ENCODE results near the gene SLC9A9.

The SLC9A9 gene

GRCh38 chr3:143333367-143333766, 514.9 kb downstream of the SLC9A9 start:
- peaks cover 6% of the 10 kb centered on the region for H3K9me3 ChIP-seq (ENCODE audit: low read length)
- no peaks in the 10 kb centered on the region for H3K27me3 ChIP-seq (ENCODE audit: control insufficient read depth in 1 of 2, insufficient read depth in 2 of 2, low read length in 2 of 2)
- H3K27ac ChIP-seq (ENCODE audit: low read depth, low read length) = no peak overlapping the region
- no peaks in the 10 kb centered on the region for H3K36me3 ChIP-seq (ENCODE audit: insufficient read depth, low read length)
- H3K4me1 ChIP-seq (ENCODE audit: insufficient read depth, low read length) = no peaks in the 10 kb centered on the region
- H3K9ac ChIP-seq (ENCODE audit: low read length) = no peak overlapping the region
- no peak overlapping the region for H3K4me3 ChIP-seq (ENCODE audit: low read depth in 1 of 2, low read length in 2 of 2)

GRCh38 chr3:143332026-143332425, 516.2 kb downstream of the SLC9A9 start:
- H3K36me3 ChIP-seq (ENCODE audit: insufficient read depth, low read length) = no peaks in the 10 kb centered on the region
- no peaks in the 10 kb centered on the region for H3K4me1 ChIP-seq (ENCODE audit: insufficient read depth, low read length)
- no peak overlapping the region for H3K27ac ChIP-seq (ENCODE audit: low read depth, low read length)
- no peaks in the 10 kb centered on the region for H3K27me3 ChIP-seq (ENCODE audit: control insufficient read depth in 1 of 2, insufficient read depth in 2 of 2, low read length in 2 of 2)
- peaks cover 6% of the 10 kb centered on the region for H3K9me3 ChIP-seq (ENCODE audit: low read length)
- H3K4me3 ChIP-seq (ENCODE audit: low read depth in 1 of 2, low read length in 2 of 2) = no peak overlapping the region
- H3K9ac ChIP-seq (ENCODE audit: low read length) = no peak overlapping the region

GRCh38 chr3:143331350-143331749, 516.9 kb downstream of the SLC9A9 start:
- peaks cover 6% of the 10 kb centered on the region for H3K9me3 ChIP-seq (ENCODE audit: low read length)
- H3K36me3 ChIP-seq (ENCODE audit: insufficient read depth, low read length) = no peaks in the 10 kb centered on the region
- no peaks in the 10 kb centered on the region for H3K4me1 ChIP-seq (ENCODE audit: insufficient read depth, low read length)
- no peak overlapping the region for H3K27ac ChIP-seq (ENCODE audit: low read depth, low read length)
- H3K4me3 ChIP-seq (ENCODE audit: low read depth in 1 of 2, low read length in 2 of 2) = no peak overlapping the region
- H3K27me3 ChIP-seq (ENCODE audit: control insufficient read depth in 1 of 2, insufficient read depth in 2 of 2, low read length in 2 of 2) = no peaks in the 10 kb centered on the region
- H3K9ac ChIP-seq (ENCODE audit: low read length) = no peak overlapping the region

- peaks cover under 1% of the 10 kb centered on the region for H3K9me3 ChIP-seq (ENCODE audit: low read length)
- no peaks in the 10 kb centered on the region for H3K27me3 ChIP-seq (ENCODE audit: control insufficient read depth in 1 of 2, insufficient read depth in 2 of 2, low read length in 2 of 2)
- H3K36me3 ChIP-seq (ENCODE audit: insufficient read depth, low read length) = no peaks in the 10 kb centered on the region
- H3K4me1 ChIP-seq (ENCODE audit: insufficient read depth, low read length) = no peaks in the 10 kb centered on the region
- no peak overlapping the region for H3K4me3 ChIP-seq (ENCODE audit: low read depth in 1 of 2, low read length in 2 of 2)
- H3K9ac ChIP-seq (ENCODE audit: low read length) = no peak overlapping the region
- no peak overlapping the region for H3K27ac ChIP-seq (ENCODE audit: low read depth, low read length)
Observed at GRCh38 chr3:143330296-143330868, 517.9 kb downstream of the SLC9A9 start.

- no peaks in the 10 kb centered on the region for H3K27me3 ChIP-seq (ENCODE audit: control insufficient read depth in 1 of 2, insufficient read depth in 2 of 2, low read length in 2 of 2)
- no peak overlapping the region for H3K27ac ChIP-seq (ENCODE audit: low read depth, low read length)
- no peaks in the 10 kb centered on the region for H3K9me3 ChIP-seq (ENCODE audit: low read length)
- H3K4me1 ChIP-seq (ENCODE audit: insufficient read depth, low read length) = no peaks in the 10 kb centered on the region
- H3K4me3 ChIP-seq (ENCODE audit: low read depth in 1 of 2, low read length in 2 of 2) = no peak overlapping the region
- H3K9ac ChIP-seq (ENCODE audit: low read length) = no peak overlapping the region
- no peaks in the 10 kb centered on the region for H3K36me3 ChIP-seq (ENCODE audit: insufficient read depth, low read length)
Observed at GRCh38 chr3:143329567-143330211, 518.6 kb downstream of the SLC9A9 start.

DNA sequence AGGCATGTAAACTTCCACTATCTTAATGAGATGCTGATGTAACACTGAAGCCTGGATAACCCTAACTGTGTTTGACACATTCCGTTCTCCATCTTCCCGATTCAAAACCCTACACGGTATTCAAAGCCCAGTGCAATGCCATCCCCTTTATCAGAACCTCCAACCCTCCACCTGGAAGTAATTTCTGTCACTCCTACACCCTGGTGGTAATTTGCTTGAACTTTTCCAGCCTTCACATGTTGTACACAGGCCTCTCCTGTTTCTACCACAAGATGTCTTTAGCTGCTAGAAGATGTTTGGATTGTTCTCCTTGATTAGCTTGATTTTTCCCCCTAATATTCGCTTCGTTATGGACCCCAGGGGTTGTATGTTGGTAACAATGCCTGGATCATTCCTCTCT, 519.8 kb downstream of the SLC9A9 start:
- no peak overlapping the region for H3K9ac ChIP-seq (ENCODE audit: low read length)
- H3K4me3 ChIP-seq (ENCODE audit: low read depth in 1 of 2, low read length in 2 of 2) = no peak overlapping the region
- H3K27ac ChIP-seq (ENCODE audit: low read depth, low read length) = no peak overlapping the region

GRCh38 chr3:143326983-143327778, 521.1 kb downstream of the SLC9A9 start:
- no peaks in the 10 kb centered on the region for H3K4me1 ChIP-seq (ENCODE audit: insufficient read depth, low read length)
- no peak overlapping the region for H3K9ac ChIP-seq (ENCODE audit: low read length)
- no peak overlapping the region for H3K27ac ChIP-seq (ENCODE audit: low read depth, low read length)
- H3K9me3 ChIP-seq (ENCODE audit: low read length) = no peaks in the 10 kb centered on the region
- H3K36me3 ChIP-seq (ENCODE audit: insufficient read depth, low read length) = peaks cover 4% of the 10 kb centered on the region
- H3K27me3 ChIP-seq (ENCODE audit: control insufficient read depth in 1 of 2, insufficient read depth in 2 of 2, low read length in 2 of 2) = no peaks in the 10 kb centered on the region
- H3K4me3 ChIP-seq (ENCODE audit: low read depth in 1 of 2, low read length in 2 of 2) = no peak overlapping the region

More for the DNA sequence above, 519.8 kb downstream of the SLC9A9 start:
- H3K27me3 ChIP-seq (ENCODE audit: control insufficient read depth in 1 of 2, insufficient read depth in 2 of 2, low read length in 2 of 2) = no peaks in the 10 kb centered on the region
- H3K36me3 ChIP-seq (ENCODE audit: insufficient read depth, low read length) = no peaks in the 10 kb centered on the region
- H3K9me3 ChIP-seq (ENCODE audit: low read length) = no peaks in the 10 kb centered on the region
- H3K4me1 ChIP-seq (ENCODE audit: insufficient read depth, low read length) = no peaks in the 10 kb centered on the region

GRCh38 chr3:143321058-143321769, 527.1 kb downstream of the SLC9A9 start:
- H3K27ac ChIP-seq (ENCODE audit: low read depth, low read length) = no peak overlapping the region
- H3K36me3 ChIP-seq (ENCODE audit: insufficient read depth, low read length) = peaks cover 4% of the 10 kb centered on the region
- no peaks in the 10 kb centered on the region for H3K27me3 ChIP-seq (ENCODE audit: control insufficient read depth in 1 of 2, insufficient read depth in 2 of 2, low read length in 2 of 2)
- H3K9ac ChIP-seq (ENCODE audit: low read length) = no peak overlapping the region
- H3K4me1 ChIP-seq (ENCODE audit: insufficient read depth, low read length) = no peaks in the 10 kb centered on the region
- H3K9me3 ChIP-seq (ENCODE audit: low read length) = no peaks in the 10 kb centered on the region
- no peak overlapping the region for H3K4me3 ChIP-seq (ENCODE audit: low read depth in 1 of 2, low read length in 2 of 2)

DNA sequence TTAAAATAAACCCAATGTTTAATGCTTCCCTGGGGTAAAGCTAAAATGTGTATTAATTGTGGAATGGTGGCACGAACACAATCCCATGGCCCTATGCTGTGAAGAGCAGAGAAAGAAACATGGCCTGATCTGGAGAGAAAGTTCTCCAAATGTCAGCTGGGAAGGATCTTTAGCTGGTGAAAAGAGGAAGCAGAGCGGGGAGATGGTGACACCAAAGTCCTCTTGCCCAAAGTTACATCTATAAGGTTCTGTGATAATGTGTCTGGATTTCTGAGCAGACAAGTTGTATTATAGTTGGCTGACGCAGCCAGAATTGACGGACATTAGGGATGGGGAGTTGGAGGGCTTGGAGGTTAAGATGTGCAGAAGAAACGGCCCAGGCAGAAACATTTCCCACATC, 532.5 kb downstream of the SLC9A9 start:
- H3K9me3 ChIP-seq (ENCODE audit: low read length) = no peaks in the 10 kb centered on the region
- H3K4me1 ChIP-seq (ENCODE audit: insufficient read depth, low read length) = no peaks in the 10 kb centered on the region
- no peak overlapping the region for H3K27ac ChIP-seq (ENCODE audit: low read depth, low read length)
- H3K27me3 ChIP-seq (ENCODE audit: control insufficient read depth in 1 of 2, insufficient read depth in 2 of 2, low read length in 2 of 2) = no peaks in the 10 kb centered on the region
- no peak overlapping the region for H3K4me3 ChIP-seq (ENCODE audit: low read depth in 1 of 2, low read length in 2 of 2)
- H3K36me3 ChIP-seq (ENCODE audit: insufficient read depth, low read length) = no peaks in the 10 kb centered on the region
- H3K9ac ChIP-seq (ENCODE audit: low read length) = no peak overlapping the region

DNA sequence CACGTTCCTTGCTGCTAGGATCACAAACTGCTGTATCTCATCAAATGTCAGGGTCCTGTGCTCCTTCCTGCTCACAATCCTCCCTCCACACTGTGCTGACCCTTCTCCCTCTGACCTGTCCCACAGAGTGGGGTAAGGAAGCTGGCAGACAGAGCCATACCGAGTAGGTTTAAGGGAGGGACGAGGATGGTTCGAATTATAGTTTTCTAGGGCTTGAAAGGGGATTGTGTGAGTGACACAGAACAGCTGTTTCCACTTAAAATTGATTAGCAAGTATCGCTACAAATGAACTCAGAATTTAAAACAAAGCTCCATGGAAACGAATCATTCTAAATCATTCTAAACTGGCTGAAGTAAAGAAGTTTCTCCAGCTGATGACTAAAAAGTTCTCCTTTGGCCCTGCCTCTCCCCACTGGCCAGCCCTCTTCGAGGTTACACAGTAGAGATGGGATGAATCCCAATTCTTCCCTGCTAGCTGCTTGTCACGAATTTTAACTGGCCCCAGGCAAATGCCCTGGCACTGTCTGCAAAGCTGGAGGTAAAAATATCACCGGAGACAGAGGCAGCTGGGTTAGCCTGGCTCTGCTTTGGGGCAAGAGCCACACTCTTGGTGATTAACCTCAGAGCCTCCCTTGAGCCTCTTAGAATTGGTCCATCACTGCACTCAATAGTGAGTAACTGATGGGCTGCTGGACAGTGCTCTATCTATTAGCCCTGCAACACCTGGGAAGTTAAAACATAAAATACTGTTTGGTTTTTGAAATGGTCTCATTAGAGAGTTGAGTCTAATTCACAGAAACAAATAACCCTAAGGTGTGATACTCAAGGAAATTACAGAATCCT, 533.8 kb downstream of the SLC9A9 start:
- Histone ChIP-seq H3K9me3 (ENCODE audit: low read length) (no peaks in the 10 kb centered on the region), H3K4me3 (ENCODE audit: low read depth in 1 of 2, low read length in 2 of 2) (no peak overlapping the region), H3K27ac (ENCODE audit: low read depth, low read length) (no peak overlapping the region), H3K9ac (ENCODE audit: low read length) (no peak overlapping the region), H3K36me3 (ENCODE audit: insufficient read depth, low read length) (no peaks in the 10 kb centered on the region), H3K27me3 (ENCODE audit: control insufficient read depth in 1 of 2, insufficient read depth in 2 of 2, low read length in 2 of 2) (no peaks in the 10 kb centered on the region), H3K4me1 (ENCODE audit: insufficient read depth, low read length) (no peaks in the 10 kb centered on the region)

DNA sequence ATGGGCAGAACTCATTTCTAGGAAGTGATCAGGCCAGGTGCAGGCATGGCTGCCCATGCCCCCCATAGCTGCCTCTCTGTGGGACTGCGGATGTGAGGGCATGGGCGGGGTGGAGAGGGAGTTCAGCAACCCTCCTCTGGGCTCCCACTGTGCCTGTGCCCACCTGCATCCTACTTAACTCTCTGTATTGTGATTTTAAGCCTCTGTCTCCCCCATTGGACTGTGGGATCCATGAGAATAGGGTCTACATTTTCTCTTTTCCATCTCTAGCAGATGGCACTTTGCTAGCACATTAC, 534.4 kb downstream of the SLC9A9 start:
- H3K9me3 ChIP-seq (ENCODE audit: low read length) = no peaks in the 10 kb centered on the region
- no peaks in the 10 kb centered on the region for H3K4me1 ChIP-seq (ENCODE audit: insufficient read depth, low read length)
- no peaks in the 10 kb centered on the region for H3K27me3 ChIP-seq (ENCODE audit: control insufficient read depth in 1 of 2, insufficient read depth in 2 of 2, low read length in 2 of 2)
- H3K4me3 ChIP-seq (ENCODE audit: low read depth in 1 of 2, low read length in 2 of 2) = no peak overlapping the region
- no peaks in the 10 kb centered on the region for H3K36me3 ChIP-seq (ENCODE audit: insufficient read depth, low read length)
- no peak overlapping the region for H3K9ac ChIP-seq (ENCODE audit: low read length)
- no peak overlapping the region for H3K27ac ChIP-seq (ENCODE audit: low read depth, low read length)
